Ovary (tissue), 9 donors: Measurements from ENCODE around the gene ALPP. TPM values are rescaled to one million over a fixed set of nuclear protein-coding genes. Genes with fewer than 3 reads are reported as not detected.

Experiments
- DNase-seq, 5 donors: peaks; one replicate each; pipeline ENCODE4 v3.0.0-alpha.2; 2019 to 2020
- H3K27ac ChIP-seq, 2 donors: fragments of 200-600 bp; one replicate each; pipeline versions ENCODE4 v1.5.1 to v1.8.0; 2019 to 2022
- H3K27me3 ChIP-seq: fragments of 200-600 bp; one replicate; pipeline ENCODE4 v1.8.0; 2022
- H3K36me3 ChIP-seq: fragments of 200-600 bp; sonication (generic); one replicate; pipeline ENCODE4 v1.5.1; 2019
- H3K4me1 ChIP-seq: one replicate; pipeline ENCODE4 v1.8.1; 2013; ENCODE audit warnings: mild to moderate bottlenecking, moderate library complexity; ENCODE audit not compliant: insufficient read depth
- H3K4me3 ChIP-seq: fragments of 200-600 bp; sonication (generic); one replicate; pipeline ENCODE4 v1.5.1; 2017
- H3K9me3 ChIP-seq, 2 donors: fragments of 200-600 bp in 1 of 2; sonication (generic) in 1 of 2; one replicate each; pipeline versions ENCODE4 v1.5.1 to v1.8.1; 2013 to 2019; ENCODE audit warnings: mild to moderate bottlenecking in 1 of 2, moderate library complexity in 1 of 2
- CTCF ChIP-seq, 3 donors: fragments of 450-650 bp in 2 of 3; fragments of 200-600 bp in 1 of 3; IDR thresholded peaks; one replicate each; pipeline versions ENCODE4 v1.5.1 to v1.8.0; 2016 to 2022; ENCODE audit warnings: antibody characterized with exemption in 3 of 3, mild to moderate bottlenecking in 1 of 3
- EP300 ChIP-seq: sonication (generic); formaldehyde crosslinking; IDR thresholded peaks from one replicate; pipeline ENCODE4 v1.6.1; 2017; ENCODE audit warnings: antibody characterized with exemption
- POLR2A ChIP-seq: fragments of 450-650 bp; IDR thresholded peaks from one replicate; pipeline ENCODE4 v1.6.1; 2017; ENCODE audit warnings: antibody characterized with exemption, mild to moderate bottlenecking, moderate library complexity
- WGBS, 3 donors: extraction: QIAGEN DNeasy Blood & Tissue Kit in 1 of 3; methylation state at CpG; one replicate each; pipeline versions ENCODE4 v1.1.5 to v1.1.7; 2013 to 2017; 5-methylcytosine and 5-hydroxymethylcytosine counted together
- intact Hi-C, 4 donors: fragments of 100-400 bp; cut with DNase I; formaldehyde crosslinking; loops; one replicate each; pipeline versions ENCODE4 v1.11.0 to v1.15.1; 2022 to 2023
- polyA plus RNA-seq, 2 donors: library from polyadenylated mRNA; stranded (reverse); fragments of 200-250 nt in 1 of 2; fragments of 350-450 nt in 1 of 2; fragmentation: Illumina TruSeq in 1 of 2; extraction: RNeasy Lipid Tissue Mini Kit (QIAGEN cat#74804) in 1 of 2; gene quantifications; one replicate each; pipeline ENCODE4 v1.2.3, GENCODE V29; 2013 to 2014
- total RNA-seq, 7 donors: library from RNA; depleted of rRNA in 2 of 7; stranded (reverse); fragments of >200 nt in 2 of 7; fragmentation: NEBNext Ultra II Directional in 3 of 7; extraction: Animal tissue kit (Norgen Biotek cat#: 25700) in 3 of 7; gene quantifications; one replicate each; pipeline versions ENCODE4 v1.1.0 to v1.2.4, GENCODE V29; 2016 to 2023
- donor health status: DM: no; HTN: no; CAD: no; lungs with moderate emphysema.
- donor health status: DM: no; HTN: no; CAD: no.
- donor health status: Bipolar disorder and iron deficiency.
- donor health status: DM: yes; HTN: yes; CAD: no.
- donor health status: DM: no; HTN: no; CAD: no.
- donor health status: DM: yes; HTN: yes; CAD: no.

Gene ALPP
- total and polyA plus RNA-seq, 9 donors = 0.20 to 21.6 (median 8.5) TPM; not detected in 4

- 13 to 25% (median 20%) methylated on average over 37 to 49 of the region's 50 CpGs for WGBS, 3 donors
- intact Hi-C loops = no loop called here
- no peak overlapping the region for H3K4me3 ChIP-seq
These were observed 9.1 kb downstream of the ALPP start for GRCh38 chr2:232387451-232388171.

GRCh38 chr2:232388324-232388891, 9.9 kb downstream of the ALPP start:
- Histone ChIP-seq H3K4me3 (no peak overlapping the region), H3K9me3 (no peaks in the 10 kb centered on the region), H3K27me3 (no peaks in the 10 kb centered on the region), H3K27ac (no peak overlapping the region), H3K36me3 (no peaks in the 10 kb centered on the region), H3K4me1 (peaks cover 11% of the 10 kb centered on the region)
- TF ChIP-seq EP300 = no peak
- no peak for TF ChIP-seq POLR2A
- TF ChIP-seq CTCF (IDR thresholded peaks at IDR 0.05) = no peak
- intact Hi-C loops = no loop called here
- 30 to 63% (median 33%) methylated on average over 6 to 42 of the region's 42 CpGs for WGBS, 3 donors
- DNase-seq = no peak

More at GRCh38 chr2:232387451-232388171, 9.1 kb downstream of the ALPP start:
- Histone ChIP-seq H3K36me3 (no peaks in the 10 kb centered on the region), H3K9me3 (no peaks in the 10 kb centered on the region), H3K4me1 (peaks cover 11% of the 10 kb centered on the region), H3K27ac (no peak overlapping the region), H3K27me3 (no peaks in the 10 kb centered on the region)
- TF ChIP-seq EP300 = no peak
- no peak for TF ChIP-seq CTCF (IDR thresholded peaks at IDR 0.05)
- TF ChIP-seq POLR2A = no peak
- no peak for DNase-seq

- Histone ChIP-seq H3K36me3 (no peaks in the 10 kb centered on the region), H3K4me1 (peaks cover 11% of the 10 kb centered on the region), H3K27me3 (no peaks in the 10 kb centered on the region), H3K27ac (no peak overlapping the region), H3K4me3 (no peak overlapping the region), H3K9me3 (no peaks in the 10 kb centered on the region)
- intact Hi-C loops = no loop called here
- no peak for DNase-seq
- TF ChIP-seq CTCF (IDR thresholded peaks at IDR 0.05) = no peak
- TF ChIP-seq POLR2A = no peak
- no peak for TF ChIP-seq EP300
- 61 to 75% (median 67%) methylated on average over 6 of the region's 6 CpGs for WGBS, 3 donors
These were observed 10.8 kb downstream of the ALPP start for GRCh38 chr2:232389327-232389726.

- H3K27me3 ChIP-seq = no peaks in the 10 kb centered on the region
- no peaks in the 10 kb centered on the region for H3K9me3 ChIP-seq
- H3K4me3 ChIP-seq = no peak overlapping the region
- intact Hi-C loops = no loop called here
- peaks cover 7% of the 10 kb centered on the region for H3K4me1 ChIP-seq
- no peak overlapping the region for H3K27ac ChIP-seq
- TF ChIP-seq CTCF (IDR thresholded peaks at IDR 0.05) (no peak), POLR2A (no peak), EP300 (no peak)
- 50 to 56% (median 50%) methylated on average over 3 of the region's 3 CpGs for WGBS, 3 donors
- H3K36me3 ChIP-seq = no peaks in the 10 kb centered on the region
- no peak for DNase-seq
These were observed 12.1 kb downstream of the ALPP start for GRCh38 chr2:232390661-232391060.
